Epithelial cell of proximal tubule (primary cell): ENCODE data around the gene PPM1L. TPM values are rescaled to one million over a fixed set of nuclear protein-coding genes. Genes with fewer than 3 reads are reported as not detected.

ENCODE experiments used
- DNase-seq: peaks from one replicate; pipeline ENCODE4 v3.0.0-alpha.2; 2011; ENCODE audit warnings: low read depth
- H3K4me3 ChIP-seq: 2 replicates; pipeline ENCODE4 v1.5.1; 2011; ENCODE audit warnings: low read depth, mild to moderate bottlenecking, low read length
- CTCF ChIP-seq: conservative IDR thresholded peaks from 2 replicates; pipeline ENCODE4 v1.5.1; 2012; ENCODE audit warnings: low read depth, mild to moderate bottlenecking, low read length
- total RNA-seq: library from RNA; depleted of rRNA; stranded (reverse); fragments of >200 nt; gene quantifications from 2 replicates; pipeline ENCODE4 v1.2.3, GENCODE V29; 2015

PPM1L gene
- total RNA-seq, 1 donor from 2014 or later: 3.2 TPM

- no peak for DNase-seq
- H3K4me3 ChIP-seq: peak within 1 kb of the TSS; percentile 76
- peak; percentile 4 for TF ChIP-seq CTCF
Observed at GRCh38 chr3:161104561-161105551, 348.8 kb downstream of the PPM1L start, which contains the start of gene B3GALNT1. B3GALNT1 (minus strand) TSS chr3:161105349; CDS start chr3:161086754, 18,595 bp downstream.

DNA sequence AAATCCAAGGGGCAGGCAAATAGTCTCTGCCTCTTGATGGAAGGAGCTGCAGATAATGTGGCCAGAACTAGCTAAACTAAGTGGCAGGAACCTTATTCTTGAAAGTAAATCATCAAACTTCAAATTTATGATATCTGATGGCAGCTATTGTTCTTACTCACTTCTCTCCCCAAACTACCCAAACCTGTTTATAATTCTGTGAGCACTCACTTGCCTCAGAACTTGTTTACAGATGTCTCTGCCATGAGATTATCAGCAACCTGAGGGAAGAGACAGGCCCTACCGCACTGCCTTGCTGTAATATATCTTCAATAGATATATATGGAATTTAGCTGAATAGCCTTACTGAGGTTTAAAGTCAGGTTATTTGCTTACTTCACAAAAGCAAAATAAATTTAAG is 351.3 kb downstream of the PPM1L start:
- TF ChIP-seq CTCF: no peak
- DNase-seq: no peak
- no peak overlapping the region for H3K4me3 ChIP-seq

DNA sequence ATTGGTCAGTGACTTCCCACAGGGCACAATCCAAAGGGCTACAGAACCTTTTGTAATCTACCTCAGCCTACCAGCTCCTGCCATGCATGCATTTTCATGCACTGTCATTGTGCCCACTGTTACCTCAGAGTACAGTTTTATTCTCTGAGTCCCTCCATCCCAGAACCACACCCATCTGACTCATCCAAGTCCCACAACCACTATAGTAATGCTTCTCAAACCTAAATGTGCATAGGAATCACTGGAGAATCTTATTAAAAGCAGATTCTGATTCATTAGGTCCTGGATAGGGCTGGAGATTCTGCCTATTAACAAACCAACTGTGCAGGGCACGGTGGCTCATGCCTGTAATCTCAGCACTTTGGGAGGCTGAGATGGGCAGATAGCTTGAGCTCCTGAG is 352.8 kb downstream of the PPM1L start:
- no peak for TF ChIP-seq CTCF
- H3K4me3 ChIP-seq: no peak overlapping the region
- DNase-seq: no peak

- no peak for TF ChIP-seq CTCF
- DNase-seq: no peak
- no peak overlapping the region for H3K4me3 ChIP-seq
Observed at GRCh38 chr3:161117646-161118045, 361.6 kb downstream of the PPM1L start.

DNA sequence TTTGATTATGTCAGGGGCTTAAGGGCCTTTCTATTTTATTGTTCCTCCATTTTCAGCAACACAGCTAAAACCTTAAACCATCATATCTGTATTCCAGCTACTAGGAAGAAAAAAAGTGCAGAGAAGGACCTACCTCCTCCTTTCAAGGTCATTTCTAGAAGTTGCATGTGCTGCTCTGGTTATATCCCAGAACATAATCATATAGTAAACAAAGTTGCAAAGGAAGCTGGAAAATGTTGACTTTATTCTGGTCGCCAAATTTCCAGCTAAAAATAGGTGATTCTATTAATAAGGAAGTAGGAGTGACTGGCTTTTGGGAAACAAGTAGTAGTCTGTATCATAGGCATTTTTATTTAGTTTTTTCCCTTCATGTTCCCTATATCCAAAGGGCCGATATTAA is 370.5 kb downstream of the PPM1L start:
- TF ChIP-seq CTCF: no peak
- H3K4me3 ChIP-seq: no peak overlapping the region
- no peak for DNase-seq

Other genes with a start within 250 kb of the PPM1L start
- gene KPNA4, start 190.7 kb upstream of the PPM1L start, total RNA-seq: 17.0 and 27.7 TPM in 2 replicates
- gene ARL14, start 79.1 kb upstream of the PPM1L start, total RNA-seq: 0.87 TPM in 1 of 2 replicates, not detected in the other